HepG2 (cell line): ENCODE results near the gene MT1G. TPM values are rescaled to one million over a fixed set of nuclear protein-coding genes. Genes with fewer than 3 reads are reported as not detected.

Experiments
- BCL3 ChIP-seq: sonication (generic); formaldehyde crosslinking; IDR thresholded peaks from 2 replicates; pipeline ENCODE4 v1.5.1; 2020; ENCODE audit warnings: mild to moderate bottlenecking, missing genetic modification reagents, moderate library complexity
- FIP1L1 ChIP-seq: fragments of 200-400 bp; formaldehyde crosslinking; IDR thresholded peaks from 2 replicates; pipeline ENCODE4 v1.6.1; 2018; ENCODE audit warnings: low read depth, mild to moderate bottlenecking, low read length, moderate library complexity, borderline replicate concordance; ENCODE audit not compliant: insufficient read depth
- MED1 ChIP-seq: sonication (generic); formaldehyde crosslinking; IDR thresholded peaks from 2 replicates; pipeline ENCODE4 v1.4.0; 2020; ENCODE audit warnings: missing genetic modification reagents
- NR0B2 ChIP-seq: sonication (generic); formaldehyde crosslinking; IDR thresholded peaks from 2 replicates; pipeline ENCODE4 v1.4.0; 2020; ENCODE audit warnings: mild to moderate bottlenecking, missing genetic modification reagents
- POLR2A ChIP-seq, 2 experiments: IDR thresholded peaks; 2 replicates each; pipeline ENCODE4 v1.6.1; 2011; ENCODE audit warnings: low read depth in 2 of 2, low read length in 2 of 2, mild to moderate bottlenecking in 1 of 2, moderate library complexity in 1 of 2; ENCODE audit not compliant: insufficient read depth in 1 of 2
- SMAD1 ChIP-seq: sonication (generic); formaldehyde crosslinking; IDR thresholded peaks from 2 replicates; pipeline ENCODE4 v1.4.0; 2020; ENCODE audit warnings: missing genetic modification reagents, low read depth, mild to moderate bottlenecking, borderline replicate concordance
- ZMAT3 ChIP-seq: sonication (generic); formaldehyde crosslinking; conservative IDR thresholded peaks from 2 replicates; pipeline ENCODE4 v1.7.0; 2021; ENCODE audit warnings: missing genetic modification reagents
- ZNF350 ChIP-seq: sonication (generic); formaldehyde crosslinking; IDR thresholded peaks from 2 replicates; pipeline ENCODE4 v1.4.0; 2020; ENCODE audit warnings: mild to moderate bottlenecking, low read depth, missing genetic modification reagents, borderline replicate concordance
- ZNF891 ChIP-seq: sonication (generic); formaldehyde crosslinking; IDR thresholded peaks from 2 replicates; pipeline ENCODE4 v1.5.0; 2020; ENCODE audit warnings: mild to moderate bottlenecking, missing genetic modification reagents
- ZSCAN29 ChIP-seq: sonication (generic); formaldehyde crosslinking; conservative IDR thresholded peaks from 2 replicates; pipeline ENCODE4 v1.4.0; 2020; ENCODE audit warnings: mild to moderate bottlenecking, missing genetic modification reagents
- polyA plus RNA-seq, 8 experiments: library from polyadenylated mRNA; depleted of rRNA in 3 of 8; stranded (reverse) in 7 of 8; unstranded in 1 of 8; fragments of >200 nt; fragmentation: Illumina TruSeq in 4 of 8; extraction: Trizol in 4 of 8; gene quantifications; 2 replicates each; pipeline versions ENCODE4 v1.2.1 to v1.2.3, GENCODE V29; 2011 to 2016; ENCODE audit warnings: low read depth in 4 of 8, missing spikeins in 1 of 8, mixed read lengths in 1 of 8; ENCODE audit not compliant: insufficient read depth in 1 of 8
- total RNA-seq, 5 experiments: library from RNA; depleted of rRNA; stranded (reverse); fragments of >200 nt; fragmentation: Illumina TruSeq; extraction: Trizol; gene quantifications; 2 replicates each; pipeline ENCODE4 v1.2.3, GENCODE V29; 2016; ENCODE audit warnings: low read depth in 1 of 5

The MT1G gene
- total and polyA plus RNA-seq, 2 of the 13 experiments (the other 11 are each of a cell fraction or from before 2014, with no cell fraction given), result 3.6 to 377 TPM

- TF ChIP-seq POLR2A (IDR thresholded peaks at IDR 0.05; ENCODE audit: insufficient read depth in 1 of 2, low read depth in 2 of 2, low read length in 2 of 2), result no peak
- no peak for TF ChIP-seq MED1
- TF ChIP-seq ZMAT3 (CRISPR knock-in tag), result peak; percentile 53; the same call in 1 of the 2 replicates
- TF ChIP-seq FIP1L1, result no peak
- TF ChIP-seq ZNF891, result no peak; the same call in 1 of the 2 replicates
- TF ChIP-seq SMAD1 (CRISPR knock-in tag), result no peak
- no peak for TF ChIP-seq BCL3 (CRISPR knock-in tag)
- TF ChIP-seq NR0B2 (CRISPR knock-in tag), result 0 out of 2 replicates have a peak, but pooled peaks have one; percentile 49
- no peak for TF ChIP-seq ZSCAN29 (CRISPR knock-in tag)
- TF ChIP-seq ZNF350 (CRISPR knock-in tag), result no peak
Measured at GRCh38 chr16:56637814-56638750, 29.8 kb downstream of the MT1G start, which contains the start of gene MT1A (continued).
